Stimulated activated CD8-positive, alpha-beta memory T cell treated with anti-CD3 and anti-CD28 coated beads, Interleukin-2, amount 100 ng/mL, for 1 hour (primary cell): ENCODE measurements around the gene SPRTN.

ENCODE experiments used
- DNase-seq, 2 donors: peaks; one replicate each; pipeline ENCODE4 v3.0.0-alpha.2; 2020; ENCODE audit warnings: low read depth in 2 of 2

SPRTN gene, protein sequence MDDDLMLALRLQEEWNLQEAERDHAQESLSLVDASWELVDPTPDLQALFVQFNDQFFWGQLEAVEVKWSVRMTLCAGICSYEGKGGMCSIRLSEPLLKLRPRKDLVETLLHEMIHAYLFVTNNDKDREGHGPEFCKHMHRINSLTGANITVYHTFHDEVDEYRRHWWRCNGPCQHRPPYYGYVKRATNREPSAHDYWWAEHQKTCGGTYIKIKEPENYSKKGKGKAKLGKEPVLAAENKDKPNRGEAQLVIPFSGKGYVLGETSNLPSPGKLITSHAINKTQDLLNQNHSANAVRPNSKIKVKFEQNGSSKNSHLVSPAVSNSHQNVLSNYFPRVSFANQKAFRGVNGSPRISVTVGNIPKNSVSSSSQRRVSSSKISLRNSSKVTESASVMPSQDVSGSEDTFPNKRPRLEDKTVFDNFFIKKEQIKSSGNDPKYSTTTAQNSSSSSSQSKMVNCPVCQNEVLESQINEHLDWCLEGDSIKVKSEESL

DNA sequence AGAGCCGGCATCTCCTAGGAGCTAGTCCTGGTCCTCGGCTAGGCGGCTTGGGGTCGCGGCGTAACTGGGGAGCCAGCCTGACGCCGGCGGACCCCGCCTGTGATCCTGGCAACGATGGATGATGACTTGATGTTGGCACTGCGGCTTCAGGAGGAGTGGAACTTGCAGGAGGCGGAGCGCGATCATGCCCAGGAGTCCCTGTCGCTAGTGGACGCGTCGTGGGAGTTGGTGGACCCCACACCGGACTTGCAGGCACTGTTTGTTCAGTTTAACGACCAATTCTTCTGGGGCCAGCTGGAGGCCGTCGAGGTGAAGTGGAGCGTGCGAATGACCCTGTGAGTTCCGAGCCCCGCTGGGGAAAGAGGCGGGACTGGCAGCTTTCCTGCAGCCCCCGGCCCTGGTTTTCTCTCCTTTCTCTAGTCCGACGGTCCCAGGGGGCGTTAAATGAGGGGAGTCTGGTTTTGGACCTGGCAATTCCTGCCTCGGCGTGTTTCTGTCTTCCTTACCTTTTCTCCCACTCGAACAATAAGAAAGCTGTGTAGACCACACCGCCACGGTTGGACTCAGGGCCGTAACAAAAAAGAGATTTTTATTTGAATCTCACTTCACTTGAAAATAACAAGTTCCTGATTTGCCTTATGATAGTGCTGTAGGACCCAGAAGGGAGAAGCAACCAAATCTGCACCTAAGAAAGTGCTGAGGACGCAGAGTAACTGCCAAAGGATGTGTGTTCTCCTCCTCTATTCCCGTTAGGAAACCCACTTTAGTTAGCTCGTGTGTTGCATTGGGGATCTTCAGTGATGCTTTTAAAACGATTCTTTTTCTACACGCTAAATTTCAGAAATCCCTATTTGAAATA is at the start of gene SPRTN:
Gene SPRTN, plus strand, starts transcription at position 24 of the 859 bp plus-strand sequence. Its CDS starts 91 bp downstream, at position 115.
- DNase-seq: no peak

DNA sequence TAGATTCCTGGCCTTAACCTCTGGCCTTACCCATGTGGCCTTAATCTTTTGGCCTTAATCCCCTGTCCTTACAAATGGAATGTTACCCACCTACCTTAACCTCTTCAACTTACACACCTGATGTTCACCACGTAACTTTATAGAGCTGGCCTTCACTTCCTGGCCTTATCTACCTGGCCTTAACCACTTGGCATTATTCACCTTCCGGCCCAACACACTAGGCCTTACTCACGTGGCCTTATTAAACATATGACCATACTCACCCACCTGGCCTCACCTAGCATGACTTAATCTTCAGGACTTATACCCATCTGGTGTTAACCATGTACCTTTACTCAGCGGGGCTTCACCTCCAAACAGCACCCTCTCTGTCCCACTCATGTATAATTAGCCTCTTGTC is 42.2 kb upstream of the SPRTN start:
- DNase-seq: no peak

DNA sequence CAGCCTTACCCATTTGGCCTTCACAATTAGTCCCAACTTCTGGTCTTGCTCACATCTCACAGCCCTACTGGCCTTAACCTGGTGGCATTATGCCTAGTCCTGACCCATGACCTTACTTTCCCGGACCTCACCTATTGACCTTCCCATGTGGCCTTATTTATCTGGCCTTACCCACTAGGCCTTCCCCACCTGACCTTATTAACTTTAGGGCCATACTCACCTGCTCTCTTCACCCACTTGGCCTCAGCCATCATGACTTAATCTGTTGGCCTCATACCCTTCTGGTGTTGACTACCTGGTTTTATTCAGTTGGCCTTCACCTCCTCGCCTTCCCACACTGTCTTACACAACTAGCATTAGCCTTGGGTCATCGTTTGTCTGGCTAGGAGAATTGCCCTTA is 36.1 kb upstream of the SPRTN start:
- DNase-seq: no peak

DNA sequence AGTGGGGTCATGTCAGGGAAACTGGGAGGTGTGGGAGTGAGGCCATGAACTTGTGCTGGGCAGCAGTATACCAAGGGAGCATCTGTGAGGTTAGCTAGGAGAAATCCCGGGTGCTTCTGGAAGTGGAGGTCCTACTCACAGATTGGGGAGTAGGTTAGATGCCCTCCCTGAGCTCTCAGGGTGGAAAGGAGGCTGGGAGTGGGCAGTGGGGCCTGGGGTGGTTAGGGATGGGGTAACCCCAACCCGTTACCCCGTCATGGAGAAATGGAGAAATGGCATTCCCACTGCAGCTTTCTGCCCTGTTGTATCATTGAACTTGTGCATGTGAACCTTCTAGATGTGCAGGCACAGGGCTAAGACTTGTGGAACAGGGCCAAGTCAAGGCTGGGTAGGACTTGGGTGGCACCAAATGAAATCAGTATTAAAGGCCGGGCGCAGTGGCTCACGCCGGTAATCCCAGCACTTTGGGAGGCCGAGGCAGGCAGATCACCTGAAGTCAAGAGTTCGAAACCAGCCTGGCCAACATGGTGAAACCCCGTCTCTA is 27.6 kb upstream of the SPRTN start:
- DNase-seq: no peak

DNA sequence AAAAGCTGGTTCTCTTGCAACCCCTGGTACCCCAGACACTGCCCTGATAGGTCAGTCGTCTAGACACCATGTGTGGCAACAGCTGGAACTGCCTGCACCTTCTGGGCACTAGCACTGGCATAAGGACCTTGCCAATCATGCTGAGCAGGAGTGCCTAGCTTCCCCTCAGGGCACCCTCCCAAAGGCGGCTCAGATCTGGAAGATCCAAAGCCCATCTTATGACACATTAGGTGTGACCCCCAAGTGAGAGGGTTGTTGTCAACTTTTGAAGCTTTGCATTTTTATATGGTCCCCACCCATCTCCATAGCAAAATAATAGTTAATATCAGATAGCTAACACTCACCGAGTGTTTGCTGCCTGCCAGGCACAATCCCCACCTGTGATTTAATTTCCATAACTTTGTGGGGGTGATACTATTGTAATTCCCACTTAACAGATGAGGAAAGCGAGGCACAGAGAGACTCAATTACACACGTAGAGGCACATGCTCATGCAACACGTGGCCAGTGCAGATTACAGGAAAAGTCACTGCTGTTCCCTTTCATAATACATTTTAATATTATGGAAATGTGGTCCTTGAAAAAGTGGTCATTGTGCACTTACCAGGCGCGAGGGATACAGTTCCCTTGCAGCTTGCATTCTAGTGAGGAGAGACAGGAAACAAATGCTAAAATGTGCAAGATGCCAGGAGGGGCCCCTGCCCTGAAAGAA is 26.2 kb upstream of the SPRTN start:
- DNase-seq: no peak

DNA sequence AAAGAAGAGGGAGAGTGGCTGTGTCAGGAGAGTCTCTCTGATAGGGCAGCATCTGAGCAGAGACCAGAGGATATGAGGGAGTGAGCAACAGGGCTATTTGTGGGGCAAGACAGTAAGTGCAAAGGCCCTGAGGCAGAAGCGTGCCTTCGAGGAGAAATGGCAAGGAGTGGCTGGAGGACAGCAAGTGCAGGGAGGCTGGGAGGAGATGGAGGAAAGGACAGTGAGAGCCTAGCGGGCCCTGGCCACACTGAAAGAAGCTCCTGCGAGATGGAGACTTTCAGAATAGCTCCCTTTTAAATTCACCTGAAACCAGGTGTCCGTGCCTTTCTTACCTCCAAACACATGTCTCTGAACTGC is 25.7 kb upstream of the SPRTN start:
- no peak for DNase-seq

DNA sequence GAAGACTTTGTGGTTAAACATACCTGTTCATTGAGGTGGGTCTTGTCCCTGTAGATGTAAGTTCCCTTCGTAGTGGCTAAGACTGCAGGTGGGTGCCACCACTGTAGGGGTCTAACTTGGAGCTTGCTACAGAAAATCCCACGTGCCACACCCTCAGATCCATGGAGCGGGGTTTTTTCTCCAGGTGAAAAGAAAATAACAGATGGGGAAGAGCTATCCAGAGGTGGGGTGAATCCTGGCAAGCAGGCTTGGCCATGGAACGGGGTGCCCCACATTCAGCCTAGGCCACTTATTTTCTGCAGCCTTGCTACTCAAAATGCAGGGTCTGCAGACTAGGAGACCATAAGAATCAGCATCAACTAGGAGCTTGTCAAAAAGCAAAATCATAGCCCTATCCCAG is 24.4 kb upstream of the SPRTN start:
- DNase-seq: no peak

DNA sequence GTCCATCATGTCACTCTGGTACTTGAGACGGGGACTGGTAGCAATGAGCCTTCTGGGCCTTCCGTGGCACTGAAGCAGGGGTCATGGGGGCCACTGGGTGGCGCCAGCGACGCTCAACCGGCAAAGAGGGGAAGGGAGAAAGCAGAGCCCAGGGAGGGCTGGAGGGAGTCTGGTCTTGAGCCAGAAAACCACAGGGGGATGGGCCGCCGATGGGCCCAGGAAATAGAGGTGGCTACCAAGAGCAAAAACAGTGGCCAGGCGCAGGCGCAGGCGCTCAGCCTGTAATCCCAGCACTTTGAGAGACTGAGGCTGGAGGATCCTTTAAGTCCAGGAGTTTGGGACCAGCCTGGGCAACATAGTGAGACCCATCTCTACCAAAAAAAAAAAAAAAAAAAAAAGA is 22.2 kb upstream of the SPRTN start:
- no peak for DNase-seq

DNA sequence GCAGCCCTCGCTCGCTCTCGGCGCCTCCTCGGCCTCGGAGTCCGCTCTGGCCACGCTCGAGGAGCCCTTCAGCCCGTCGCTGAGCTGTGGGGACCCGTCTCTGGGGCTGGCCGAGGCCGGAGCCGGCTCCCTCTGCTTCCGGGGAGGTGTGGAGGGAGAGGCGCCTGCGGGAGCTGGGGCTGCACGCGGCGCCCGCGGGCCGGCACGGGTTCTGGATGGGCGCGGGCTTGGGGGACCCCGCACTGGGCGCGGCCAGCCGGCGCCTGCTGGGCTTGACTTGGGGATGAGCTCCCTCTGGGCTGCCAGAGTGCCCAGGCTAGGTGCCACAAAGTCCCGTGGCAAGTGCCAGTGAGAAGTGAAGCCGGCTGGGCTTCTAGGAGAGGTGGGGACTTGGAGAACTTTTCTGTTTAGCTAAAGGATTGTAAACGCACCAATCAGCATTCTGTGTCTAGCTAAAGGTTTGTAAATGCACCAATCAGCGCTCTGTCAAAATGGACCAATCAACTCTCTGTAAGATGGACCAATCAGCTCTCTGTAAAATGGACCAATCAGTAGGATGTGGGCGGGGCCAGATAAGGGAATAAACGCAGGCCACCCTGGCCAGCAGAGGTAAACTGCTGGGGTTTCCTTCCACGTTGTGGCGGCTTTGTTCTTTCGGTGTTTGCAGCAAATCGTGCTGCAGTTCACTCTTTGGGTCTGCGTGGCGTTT is 20.6 kb upstream of the SPRTN start:
- DNase-seq: no peak

DNA sequence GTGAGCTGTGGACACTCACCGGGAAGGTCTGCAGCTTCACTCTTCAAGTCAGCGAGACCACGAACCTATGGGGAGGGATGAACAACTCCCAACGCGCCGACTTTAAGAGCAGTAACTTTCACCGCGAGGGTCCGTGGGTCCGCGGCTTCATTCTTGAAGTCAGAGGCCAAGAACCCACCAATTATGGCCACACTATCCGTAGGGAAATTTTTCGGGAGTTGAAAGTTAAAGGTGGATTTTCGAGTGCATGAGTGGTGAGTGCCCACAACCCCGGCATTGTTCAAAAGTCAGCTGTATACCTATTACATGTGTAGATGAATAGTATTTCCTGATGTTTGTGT is 20.1 kb upstream of the SPRTN start:
- DNase-seq: no peak

DNA sequence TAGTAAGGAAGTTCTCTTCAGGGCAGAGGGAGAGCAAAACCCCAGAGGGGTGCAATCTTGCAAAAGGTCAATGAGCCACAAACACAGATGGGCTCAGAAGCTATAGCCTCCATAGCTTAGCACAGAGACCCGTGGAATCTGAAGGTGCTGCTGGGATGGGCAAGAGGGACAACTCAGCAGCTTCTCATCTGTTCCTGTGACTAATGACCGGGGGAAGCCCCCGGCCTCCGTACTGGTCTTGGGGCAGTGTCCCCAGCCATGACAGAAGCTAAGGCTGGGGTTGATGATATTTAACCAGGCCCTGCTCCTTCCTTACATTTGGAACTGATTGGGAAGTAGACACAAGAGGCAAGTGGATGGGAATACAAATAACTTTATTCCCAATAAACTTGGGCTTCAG is 19.5 kb upstream of the SPRTN start:
- no peak for DNase-seq

DNA sequence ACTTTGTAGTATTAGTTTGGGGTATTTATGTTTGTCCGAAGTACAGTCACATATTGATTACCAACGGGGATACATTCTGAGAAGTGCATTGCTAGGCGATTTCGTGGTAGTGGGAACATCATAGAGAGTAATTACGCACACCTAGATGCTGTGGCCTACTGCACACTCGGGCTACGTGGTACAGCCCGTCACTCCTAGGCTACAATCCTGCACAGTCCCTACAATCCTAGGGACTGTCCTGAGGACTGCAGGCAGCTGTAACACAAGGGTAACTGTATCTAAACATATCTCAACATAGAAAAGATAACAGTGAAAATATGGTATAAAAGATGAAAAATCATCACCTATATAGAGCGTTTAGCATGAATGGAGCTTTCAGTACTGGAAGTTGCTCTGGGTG is 19.0 kb upstream of the SPRTN start:
- DNase-seq: no peak

DNA sequence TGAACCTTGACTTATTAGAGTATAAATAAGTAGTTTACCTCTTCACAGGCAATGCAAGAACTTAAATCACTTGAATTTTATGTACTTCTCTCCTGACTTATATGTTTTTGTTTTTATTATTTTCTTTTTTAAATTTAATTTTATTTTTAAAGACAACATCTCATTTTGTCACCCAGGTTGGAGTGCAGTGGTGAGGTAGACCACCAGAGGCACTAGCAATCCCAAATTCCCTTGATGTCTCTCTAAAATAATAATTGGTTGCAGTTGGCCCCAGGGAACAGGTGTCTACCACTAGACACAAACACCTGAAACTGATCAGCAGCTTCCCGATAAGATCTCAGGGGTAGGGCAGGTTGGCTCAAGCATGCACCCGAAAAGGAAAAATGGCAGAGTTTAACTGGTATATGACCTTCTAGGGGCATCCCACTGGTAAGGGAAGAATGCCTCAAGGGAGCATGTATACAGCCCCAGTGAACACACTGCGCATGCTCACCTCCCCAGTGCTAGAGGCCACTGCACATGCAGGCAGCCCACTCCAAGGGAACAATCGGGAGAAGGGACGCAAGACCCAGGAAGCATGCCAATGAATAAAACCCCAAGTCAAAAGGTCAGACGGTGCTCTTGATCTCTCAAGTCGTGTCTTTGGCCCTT is 15.1 kb upstream of the SPRTN start:
- DNase-seq: no peak

DNA sequence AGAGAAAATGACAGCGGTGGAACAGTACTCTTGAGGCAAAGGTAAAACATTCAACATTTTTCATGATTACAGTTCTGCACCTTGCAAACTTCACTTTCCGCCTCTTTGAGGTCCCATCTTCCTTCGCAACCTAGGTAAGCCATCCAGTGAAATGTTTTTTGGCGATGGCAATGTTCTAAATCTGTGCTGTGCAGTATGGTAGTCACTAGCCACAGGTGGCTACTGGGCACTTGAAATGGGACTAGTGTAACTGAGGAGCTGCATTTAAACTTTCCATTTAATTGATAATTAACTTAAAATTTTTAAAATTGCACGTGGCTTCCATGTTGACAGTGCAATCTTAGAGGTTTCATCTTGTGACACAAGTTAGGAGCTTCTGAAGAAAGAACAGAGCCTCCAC is 13.4 kb upstream of the SPRTN start:
- no peak for DNase-seq

DNA sequence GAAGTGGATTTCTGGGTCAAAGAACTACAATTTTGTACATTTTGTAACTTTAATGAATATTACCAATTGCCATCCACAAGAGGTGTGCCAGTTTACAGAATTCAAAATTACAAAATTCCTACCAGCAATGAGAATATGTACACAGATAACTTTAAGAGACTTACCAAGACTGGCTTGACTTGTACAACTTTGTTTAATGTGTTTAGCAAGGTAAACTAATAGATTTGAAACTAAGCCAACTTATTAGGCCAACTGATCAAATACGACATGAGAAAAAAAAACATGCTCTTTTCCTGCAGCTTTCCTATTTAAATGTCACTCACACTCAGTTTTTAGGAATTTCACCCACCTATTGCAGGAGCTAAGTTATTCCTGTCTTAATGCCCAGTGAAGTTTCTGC is 11.8 kb upstream of the SPRTN start:
- DNase-seq: no peak

DNA sequence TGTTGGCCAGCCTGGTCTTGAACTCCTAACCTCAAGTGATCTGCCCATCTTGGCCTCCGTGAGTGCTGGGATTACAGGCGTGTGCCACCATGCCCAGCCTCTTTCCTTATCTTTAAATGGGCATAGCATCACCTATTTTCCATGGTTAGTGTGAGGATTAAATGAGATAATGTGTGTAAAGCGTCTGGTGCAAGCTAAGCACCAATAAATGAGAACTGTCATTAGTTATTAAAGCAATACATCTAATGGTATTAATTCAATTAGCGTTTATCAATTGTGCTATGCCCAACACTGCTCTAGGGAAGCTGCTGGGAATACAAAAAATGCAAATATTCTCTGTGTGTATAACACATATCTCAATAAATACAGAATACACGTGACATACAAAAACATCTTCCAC is 10.5 kb upstream of the SPRTN start:
- DNase-seq: no peak

DNA sequence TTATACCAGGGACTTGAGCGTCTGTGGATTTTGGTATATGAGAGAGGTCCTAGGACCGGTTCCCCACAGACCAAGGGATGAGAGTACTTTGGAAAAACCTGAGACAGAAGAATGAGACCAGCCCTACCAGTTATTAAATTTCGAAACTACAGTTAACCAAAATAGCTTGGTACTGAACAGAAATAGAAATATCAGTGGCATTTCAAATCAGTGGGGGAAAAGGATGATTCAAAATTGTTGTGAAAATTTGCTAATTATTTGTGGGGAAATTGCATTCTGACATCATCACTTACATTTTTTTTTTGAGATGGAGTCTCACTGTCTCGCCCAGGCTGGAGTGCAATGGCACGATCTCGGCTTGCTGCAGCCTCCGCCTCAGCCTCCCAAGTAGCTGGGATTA is 8.6 kb upstream of the SPRTN start:
- DNase-seq: no peak

DNA sequence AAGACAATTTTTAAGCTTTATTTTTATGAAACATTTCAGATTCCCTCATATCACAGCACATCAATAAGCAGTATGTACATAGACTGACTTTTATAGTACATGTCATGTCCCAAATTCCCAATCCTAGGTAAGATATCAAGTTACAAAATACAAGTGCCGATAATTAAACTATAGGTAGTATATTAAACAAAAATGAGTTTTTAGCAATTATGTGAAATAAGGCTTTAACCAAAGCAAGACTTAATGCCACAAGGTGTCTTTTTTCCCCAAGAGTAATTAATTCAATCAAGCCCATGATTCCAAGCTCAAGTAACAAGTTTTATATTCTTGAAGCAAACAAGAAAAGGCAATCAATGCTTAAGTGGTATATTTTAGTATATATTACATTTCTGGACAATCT is 5.3 kb upstream of the SPRTN start:
- DNase-seq: no peak

DNA sequence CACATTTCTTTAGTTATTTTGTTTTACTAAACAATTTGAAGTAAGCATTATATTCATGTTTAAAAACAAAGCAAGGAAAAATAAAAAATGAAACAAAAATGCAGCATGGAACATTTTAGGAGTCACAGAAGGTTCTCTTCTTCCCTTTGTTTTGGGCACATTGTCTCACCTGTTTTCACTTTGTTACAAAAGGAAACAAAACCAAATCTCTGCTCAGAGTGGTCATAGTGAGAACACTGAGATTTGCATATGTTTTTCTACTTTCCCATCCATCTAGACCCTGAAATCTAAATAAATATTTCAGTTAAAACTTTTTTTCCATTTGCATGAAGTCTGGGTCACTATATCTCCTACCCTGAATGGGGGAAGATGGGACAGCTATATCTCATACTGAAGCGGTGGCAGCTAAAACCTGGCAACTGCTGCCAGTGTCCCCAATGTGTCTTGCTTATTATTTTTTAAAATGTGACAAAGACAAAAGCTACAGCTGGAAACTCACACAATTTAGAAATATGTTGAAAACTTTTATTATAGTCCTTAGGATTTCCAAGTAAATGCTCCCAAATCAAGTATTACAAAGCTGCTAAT is 3.9 kb upstream of the SPRTN start:
- no peak for DNase-seq

DNA sequence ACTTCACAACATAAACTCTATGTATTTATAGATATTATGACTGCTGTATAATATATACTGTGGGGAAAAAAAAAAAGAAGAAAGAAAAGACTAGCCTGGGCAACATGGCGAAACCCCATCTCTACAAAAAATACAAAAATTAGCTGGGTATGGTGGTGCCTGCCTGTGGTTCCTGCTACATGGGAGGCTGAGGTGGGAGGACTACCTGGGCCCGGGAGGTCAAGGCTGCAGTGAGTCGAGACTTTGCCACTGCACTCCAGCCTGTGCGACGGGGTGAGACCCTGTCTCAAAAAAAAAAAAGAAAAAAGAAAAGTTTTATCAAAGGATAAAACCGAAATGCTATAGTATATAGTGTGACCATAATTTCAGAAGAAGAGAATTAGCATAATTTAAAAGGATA is 3.1 kb upstream of the SPRTN start:
- DNase-seq: no peak
